Ovary (tissue), 3 donors: ENCODE measurements around the gene OPRL1.

Source experiments
- CTCF ChIP-seq, 3 donors: fragments of 450-650 bp in 2 of 3; fragments of 200-600 bp in 1 of 3; IDR thresholded peaks; one replicate each; pipeline versions ENCODE4 v1.5.1 to v1.8.0; 2016 to 2022; ENCODE audit warnings: antibody characterized with exemption in 3 of 3, mild to moderate bottlenecking in 1 of 3
- POLR2A ChIP-seq: fragments of 450-650 bp; IDR thresholded peaks from one replicate; pipeline ENCODE4 v1.6.1; 2017; ENCODE audit warnings: antibody characterized with exemption, mild to moderate bottlenecking, moderate library complexity
- donor health status: DM: no; HTN: no; CAD: no.

- TF ChIP-seq CTCF (IDR thresholded peaks at IDR 0.05) (no peak), POLR2A (no peak)
Observed at GRCh38 chr20:64074963-64075362, 4.9 kb upstream of the OPRL1 start.
